Panc1 (cell line): ENCODE data around the gene FILIP1L. TPM values are rescaled to one million over a fixed set of nuclear protein-coding genes. Genes with fewer than 3 reads are reported as not detected.
"Not testable (repeated sequence)": the region's sequence is repeated elsewhere in the genome, so short reads cannot be mapped to it uniquely, and the experiment has no call there.

Source experiments
- ATAC-seq: fragments of 200-7000 bp; cut with Tn5 transposase; 2 replicates; pipeline ENCODE4 v1.9.1; 2020; ENCODE audit warnings: mild to moderate bottlenecking, moderate library complexity
- BruUV-seq: library from RNA; stranded (reverse); fragments of 400-500 nt; replicated peaks from 2 replicates; lab custom pipeline; 2021; lab: Mats Ljungman, UMichigan
- CTCF ChIA-PET: fragments of 300-600 bp; sonication (Branson Sonifier 250); formaldehyde crosslinking; loops from one replicate; lab custom pipeline; 2022; ENCODE audit warnings: antibody characterized with exemption; lab: Charles Lee
- POLR2A ChIA-PET: fragments of 300-600 bp; sonication (Branson Sonifier 250); formaldehyde crosslinking; loops from one replicate; lab custom pipeline; 2022; ENCODE audit warnings: antibody characterized with exemption; lab: Charles Lee
- DNase-seq: peaks from one replicate; pipeline ENCODE4 v3.0.0-alpha.2; 2010; ENCODE audit warnings: low read depth, low spot score
- H3K27ac ChIP-seq: 2 replicates; pipeline ENCODE4 v1.5.1; 2011; ENCODE audit warnings: mild to moderate bottlenecking, low read length, inconsistent platforms
- H3K27me3 ChIP-seq: fragments of 200-500 bp; sonication (Bioruptor generic); 2 replicates; pipeline ENCODE4 v1.6.0; 2014; ENCODE audit warnings: low read length, inconsistent platforms; ENCODE audit not compliant: control insufficient read depth, insufficient read depth
- H3K36me3 ChIP-seq: fragments of 200-500 bp; sonication (Bioruptor generic); 2 replicates; pipeline ENCODE4 v1.5.1; 2014; ENCODE audit warnings: inconsistent platforms, mild to moderate bottlenecking, low read length, moderate library complexity; ENCODE audit not compliant: control insufficient read depth, insufficient read depth
- H3K4me1 ChIP-seq: 2 replicates; pipeline ENCODE4 v1.5.1; 2011; ENCODE audit warnings: inconsistent platforms, mild to moderate bottlenecking, low read length, moderate library complexity; ENCODE audit not compliant: control insufficient read depth, insufficient read depth
- H3K4me3 ChIP-seq, 2 experiments: 2 replicates each; pipeline ENCODE4 v1.5.1; 2011 to 2012; ENCODE audit warnings: low read depth in 2 of 2, low read length in 2 of 2, mild to moderate bottlenecking in 2 of 2, inconsistent platforms in 1 of 2, moderate library complexity in 1 of 2
- H3K9me3 ChIP-seq: fragments of 200-500 bp; sonication (Bioruptor generic); 2 replicates; pipeline ENCODE4 v1.5.1; 2014; ENCODE audit warnings: low read depth, mild to moderate bottlenecking, inconsistent platforms, low read length, moderate library complexity; ENCODE audit not compliant: control insufficient read depth, insufficient read depth
- POLR2AphosphoS5 ChIP-seq: IDR thresholded peaks from 2 replicates; pipeline ENCODE4 v1.6.1; 2012; ENCODE audit warnings: mild to moderate bottlenecking, low read depth, low read length, moderate library complexity
- SIN3A ChIP-seq: IDR thresholded peaks from 2 replicates; pipeline ENCODE4 v1.6.1; 2012; ENCODE audit warnings: low read depth, mild to moderate bottlenecking, low read length, moderate library complexity, borderline replicate concordance; ENCODE audit not compliant: insufficient read depth
- TCF7L2 ChIP-seq: IDR thresholded peaks from 2 replicates; pipeline ENCODE4 v1.6.1; 2011; ENCODE audit warnings: mild to moderate bottlenecking, low read depth, low read length, inconsistent platforms
- in situ Hi-C: cut with HindIII; loops from 2 replicates; pipeline ENCODE4 v1.10.0; 2016; ENCODE audit warnings: low sequenced_read_pairs, low pct_unique_long_range_greater_than_20kb
- intact Hi-C: fragments of 100-400 bp; cut with micrococcal nuclease; formaldehyde crosslinking; loops from one replicate; pipeline ENCODE4 v1.10.0; 2022; ENCODE audit not compliant: unreplicated experiment
- total RNA-seq: library from RNA; stranded (reverse); gene quantifications from one replicate; pipeline ENCODE4 v1.2.1, GENCODE V29; 2021; ENCODE audit not compliant: unreplicated experiment
- TF ChIP-seq, protein P1 (sequence below), 2 experiments: IDR thresholded peaks; 2 replicates each; pipeline ENCODE4 v1.6.1; 2011 to 2012; ENCODE audit warnings: low read depth in 2 of 2, control low read depth in 1 of 2, low read length in 1 of 2, mild to moderate bottlenecking in 1 of 2, moderate library complexity in 1 of 2; ENCODE audit not compliant: insufficient read depth in 1 of 2
- TF ChIP-seq, protein P2 (sequence below): fragments of 450-650 bp; IDR thresholded peaks from 2 replicates; pipeline ENCODE4 v1.5.1; 2017; ENCODE audit warnings: mild to moderate bottlenecking

FILIP1L gene
- total RNA-seq, 1 experiment from 2014 or later: 3.2 TPM

DNA sequence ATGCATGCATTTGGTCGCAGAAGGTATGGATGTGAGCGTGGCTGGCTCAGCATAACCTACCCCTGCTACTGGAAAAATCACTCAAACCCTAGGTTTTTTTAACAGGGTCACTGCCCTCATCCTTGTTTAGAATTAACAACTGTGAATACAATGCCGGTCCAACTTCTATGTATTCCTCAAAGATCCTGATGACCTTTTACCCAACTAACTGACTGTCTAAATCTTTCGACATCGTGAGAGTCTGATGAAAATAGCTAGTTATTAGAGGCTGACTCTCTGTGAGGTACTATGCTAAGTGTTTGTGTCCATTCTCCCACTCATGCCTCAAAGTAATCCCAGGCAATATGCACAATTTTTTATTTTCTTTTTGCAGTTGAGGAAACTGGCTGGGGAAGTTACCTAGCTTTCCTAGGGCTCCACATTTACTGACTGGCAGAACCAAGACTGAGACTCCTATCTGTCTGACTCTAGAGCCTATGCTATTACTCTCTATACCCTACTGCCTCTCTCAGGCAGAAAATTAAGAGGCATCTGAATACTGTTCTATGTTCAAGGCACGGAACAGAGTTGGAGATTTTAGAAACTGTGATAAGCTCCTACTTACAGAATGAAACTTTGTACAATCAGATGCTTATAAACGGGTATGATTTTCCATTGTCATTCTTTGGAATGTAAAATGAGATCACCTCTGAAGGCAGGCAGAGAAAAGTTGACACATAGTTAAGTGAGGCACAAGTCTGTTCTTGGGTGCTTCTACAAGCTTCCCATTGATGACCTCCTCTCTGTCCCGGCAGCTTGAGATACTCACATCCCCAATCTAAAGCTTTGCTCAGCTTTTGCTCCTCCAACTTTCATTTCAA lies 56.4 kb downstream of the FILIP1L start:
- H3K4me3 ChIP-seq: no peak overlapping the region
- ATAC-seq (no peak), DNase-seq (no peak)
- intact Hi-C loops: no loop called here
- ChIA-PET POLR2A (no interaction called here), CTCF (interaction anchor here (0.5 to 1.3 kb wide), 3 partner anchors 79 to 226 kb away, joined by 3 to 6 read pairs (median 4); no protein-coding TSS in a partner anchor)
- no peaks in the 10 kb centered on the region for H3K9me3 ChIP-seq
- H3K27me3 ChIP-seq: no peaks in the 10 kb centered on the region
- no peaks in the 10 kb centered on the region for H3K36me3 ChIP-seq
- H3K4me1 ChIP-seq: no peaks in the 10 kb centered on the region
- TF ChIP-seq SIN3A (no peak), POLR2AphosphoS5 (no peak), TCF7L2 (no peak)
- TF ChIP-seq, protein P1, sequence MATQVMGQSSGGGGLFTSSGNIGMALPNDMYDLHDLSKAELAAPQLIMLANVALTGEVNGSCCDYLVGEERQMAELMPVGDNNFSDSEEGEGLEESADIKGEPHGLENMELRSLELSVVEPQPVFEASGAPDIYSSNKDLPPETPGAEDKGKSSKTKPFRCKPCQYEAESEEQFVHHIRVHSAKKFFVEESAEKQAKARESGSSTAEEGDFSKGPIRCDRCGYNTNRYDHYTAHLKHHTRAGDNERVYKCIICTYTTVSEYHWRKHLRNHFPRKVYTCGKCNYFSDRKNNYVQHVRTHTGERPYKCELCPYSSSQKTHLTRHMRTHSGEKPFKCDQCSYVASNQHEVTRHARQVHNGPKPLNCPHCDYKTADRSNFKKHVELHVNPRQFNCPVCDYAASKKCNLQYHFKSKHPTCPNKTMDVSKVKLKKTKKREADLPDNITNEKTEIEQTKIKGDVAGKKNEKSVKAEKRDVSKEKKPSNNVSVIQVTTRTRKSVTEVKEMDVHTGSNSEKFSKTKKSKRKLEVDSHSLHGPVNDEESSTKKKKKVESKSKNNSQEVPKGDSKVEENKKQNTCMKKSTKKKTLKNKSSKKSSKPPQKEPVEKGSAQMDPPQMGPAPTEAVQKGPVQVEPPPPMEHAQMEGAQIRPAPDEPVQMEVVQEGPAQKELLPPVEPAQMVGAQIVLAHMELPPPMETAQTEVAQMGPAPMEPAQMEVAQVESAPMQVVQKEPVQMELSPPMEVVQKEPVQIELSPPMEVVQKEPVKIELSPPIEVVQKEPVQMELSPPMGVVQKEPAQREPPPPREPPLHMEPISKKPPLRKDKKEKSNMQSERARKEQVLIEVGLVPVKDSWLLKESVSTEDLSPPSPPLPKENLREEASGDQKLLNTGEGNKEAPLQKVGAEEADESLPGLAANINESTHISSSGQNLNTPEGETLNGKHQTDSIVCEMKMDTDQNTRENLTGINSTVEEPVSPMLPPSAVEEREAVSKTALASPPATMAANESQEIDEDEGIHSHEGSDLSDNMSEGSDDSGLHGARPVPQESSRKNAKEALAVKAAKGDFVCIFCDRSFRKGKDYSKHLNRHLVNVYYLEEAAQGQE (IDR thresholded peaks at IDR 0.05; ENCODE audit: insufficient read depth in 1 of 2, low read depth in 2 of 2, low read length in 1 of 2): no peak
- TF ChIP-seq, protein P2, sequence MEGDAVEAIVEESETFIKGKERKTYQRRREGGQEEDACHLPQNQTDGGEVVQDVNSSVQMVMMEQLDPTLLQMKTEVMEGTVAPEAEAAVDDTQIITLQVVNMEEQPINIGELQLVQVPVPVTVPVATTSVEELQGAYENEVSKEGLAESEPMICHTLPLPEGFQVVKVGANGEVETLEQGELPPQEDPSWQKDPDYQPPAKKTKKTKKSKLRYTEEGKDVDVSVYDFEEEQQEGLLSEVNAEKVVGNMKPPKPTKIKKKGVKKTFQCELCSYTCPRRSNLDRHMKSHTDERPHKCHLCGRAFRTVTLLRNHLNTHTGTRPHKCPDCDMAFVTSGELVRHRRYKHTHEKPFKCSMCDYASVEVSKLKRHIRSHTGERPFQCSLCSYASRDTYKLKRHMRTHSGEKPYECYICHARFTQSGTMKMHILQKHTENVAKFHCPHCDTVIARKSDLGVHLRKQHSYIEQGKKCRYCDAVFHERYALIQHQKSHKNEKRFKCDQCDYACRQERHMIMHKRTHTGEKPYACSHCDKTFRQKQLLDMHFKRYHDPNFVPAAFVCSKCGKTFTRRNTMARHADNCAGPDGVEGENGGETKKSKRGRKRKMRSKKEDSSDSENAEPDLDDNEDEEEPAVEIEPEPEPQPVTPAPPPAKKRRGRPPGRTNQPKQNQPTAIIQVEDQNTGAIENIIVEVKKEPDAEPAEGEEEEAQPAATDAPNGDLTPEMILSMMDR: peak; percentile 14; the same call in 1 of the 2 replicates
- H3K27ac ChIP-seq: no peak overlapping the region
- in situ Hi-C loops: no loop called here
- BruUV-seq: no TSS peak

DNA sequence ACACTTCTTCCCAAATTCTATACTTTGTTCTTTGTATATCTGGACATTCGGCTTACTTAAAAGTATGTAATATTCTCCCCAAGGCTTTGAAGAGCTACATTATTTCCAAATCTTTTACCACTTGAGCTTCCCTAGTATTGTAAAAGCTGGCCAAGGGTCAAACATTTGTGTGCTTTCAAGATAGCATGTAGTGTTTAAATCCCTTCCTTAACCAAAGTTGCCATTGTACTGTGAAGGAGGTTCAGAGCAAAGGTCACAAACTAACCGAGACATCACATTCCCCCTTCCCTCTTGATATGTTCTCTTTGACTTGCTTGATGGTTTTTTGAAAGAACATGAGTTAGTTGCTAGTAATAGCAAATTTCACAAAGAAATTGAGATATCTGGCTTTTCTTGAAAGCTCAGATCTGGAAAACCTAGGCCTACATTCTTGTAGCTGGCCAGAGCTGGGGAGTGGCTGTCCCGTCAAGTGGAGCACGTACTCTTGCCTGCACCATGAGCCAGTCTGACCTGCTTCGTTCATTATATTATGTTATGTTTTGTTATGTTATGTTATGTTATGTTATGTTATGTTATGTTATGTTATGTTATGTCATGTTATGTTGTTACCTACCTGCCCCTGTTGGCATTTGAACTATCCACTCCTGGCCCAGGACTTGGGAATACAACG lies 60.2 kb downstream of the FILIP1L start:
- H3K9me3 ChIP-seq: no peaks in the 10 kb centered on the region; the same call in 1 of the 2 replicates
- H3K27ac ChIP-seq: 0 out of 2 replicates have a peak overlapping the region, but pooled peaks have one; percentile 2
- H3K27me3 ChIP-seq: no peaks in the 10 kb centered on the region
- no peak overlapping the region for H3K4me3 ChIP-seq
- intact Hi-C loops: no loop called here
- ATAC-seq (no peak), DNase-seq (no peak)
- in situ Hi-C loops: no loop called here
- POLR2A ChIA-PET: no interaction called here
- no peaks in the 10 kb centered on the region for H3K36me3 ChIP-seq
- CTCF ChIA-PET: no interaction called here
- H3K4me1 ChIP-seq: no peaks in the 10 kb centered on the region
- TF ChIP-seq POLR2AphosphoS5 (no peak), TCF7L2 (no peak), SIN3A (no peak)
- TF ChIP-seq, protein P2: no peak
- TF ChIP-seq, protein P1 (IDR thresholded peaks at IDR 0.05; ENCODE audit: insufficient read depth in 1 of 2, low read depth in 2 of 2, low read length in 1 of 2): no peak
- no TSS peak for BruUV-seq

DNA sequence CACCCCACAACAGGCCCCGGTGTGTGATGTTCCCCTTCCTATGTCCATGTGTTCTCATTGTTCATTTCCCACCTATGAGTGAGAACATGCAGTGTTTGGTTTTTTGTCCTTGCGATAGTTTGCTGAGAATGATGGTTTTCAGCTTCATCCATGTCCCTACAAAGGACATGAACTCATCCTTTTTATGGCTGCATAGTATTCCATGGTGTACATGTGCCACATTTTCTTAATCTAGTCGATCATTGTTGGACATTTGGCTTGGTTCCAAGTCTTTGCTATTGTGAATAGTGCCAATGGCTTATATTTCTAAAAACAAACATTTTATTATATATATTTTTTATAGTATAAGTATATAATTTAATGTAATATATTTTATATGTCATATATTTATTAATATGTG lies 62.8 kb downstream of the FILIP1L start:
- CTCF ChIA-PET, H3K27ac ChIP-seq, DNase-seq, H3K36me3 ChIP-seq, H3K27me3 ChIP-seq, BruUV-seq, POLR2A ChIA-PET, ATAC-seq, H3K4me3 ChIP-seq, in situ Hi-C loops, H3K9me3 ChIP-seq, intact Hi-C loops: not testable (repeated sequence)
- H3K4me1 ChIP-seq: peaks cover 19% of the 10 kb centered on the region
